Right atrium auricular region (tissue), 2 donors: ENCODE measurements around the gene ZNF622. TPM values are rescaled to one million over a fixed set of nuclear protein-coding genes. Genes with fewer than 3 reads are reported as not detected.

Experiments used
- DNase-seq: peaks from one replicate; pipeline ENCODE4 v3.0.0-alpha.2; 2019; ENCODE audit warnings: low spot score
- H3K27ac ChIP-seq, 2 donors: fragments of 200-600 bp; sonication (generic); 1 replicate in 1 of 2; 2 replicates in 1 of 2; pipeline ENCODE4 v1.5.1; 2016 to 2019
- H3K27me3 ChIP-seq, 2 donors: fragments of 200-600 bp; sonication (generic); one replicate each; pipeline versions ENCODE4 v1.5.1 to v1.6.0; 2017 to 2019
- H3K36me3 ChIP-seq: fragments of 200-600 bp; sonication (generic); one replicate; pipeline ENCODE4 v1.5.1; 2016
- H3K4me1 ChIP-seq, 2 donors: fragments of 200-600 bp; sonication (generic); one replicate each; pipeline versions ENCODE4 v1.5.1 to v1.6.0; 2017 to 2019
- H3K4me3 ChIP-seq, 2 donors: fragments of 200-600 bp; sonication (generic); 1 replicate in 1 of 2; 2 replicates in 1 of 2; pipeline ENCODE4 v1.5.1; 2017 to 2019; ENCODE audit warnings: mild to moderate bottlenecking in 1 of 2, moderate library complexity in 1 of 2
- H3K9me3 ChIP-seq, 2 donors: fragments of 200-600 bp; sonication (generic); one replicate each; pipeline ENCODE4 v1.5.1; 2019
- CTCF ChIP-seq, 2 donors: fragments of 200-600 bp; sonication (generic); IDR thresholded peaks; one replicate each; pipeline ENCODE4 v1.5.1; 2019; ENCODE audit warnings: antibody characterized with exemption in 2 of 2
- total RNA-seq, 2 donors: library from RNA; depleted of rRNA; stranded (reverse); fragments of >200 nt; gene quantifications; one replicate each; pipeline ENCODE4 v1.1.0, GENCODE V29; 2016

ZNF622 gene
- total RNA-seq, 2 donors from 2014 or later, result 36.7 to 54.9 TPM

- H3K36me3 ChIP-seq, result no peaks in the 10 kb centered on the region
- no peak for DNase-seq
- H3K4me3 ChIP-seq, result no peak overlapping the region
- peaks cover 0 to 31% of the 10 kb centered on the region in 2 donors for H3K4me1 ChIP-seq
- H3K27me3 ChIP-seq, result no peaks in the 10 kb centered on the region
- no peaks in the 10 kb centered on the region for H3K9me3 ChIP-seq
- H3K27ac ChIP-seq, result no peak overlapping the region
- TF ChIP-seq CTCF (IDR thresholded peaks at IDR 0.05), result no peak
Observed at GRCh38 chr5:16486711-16487111, 21.1 kb upstream of the ZNF622 start.

DNA sequence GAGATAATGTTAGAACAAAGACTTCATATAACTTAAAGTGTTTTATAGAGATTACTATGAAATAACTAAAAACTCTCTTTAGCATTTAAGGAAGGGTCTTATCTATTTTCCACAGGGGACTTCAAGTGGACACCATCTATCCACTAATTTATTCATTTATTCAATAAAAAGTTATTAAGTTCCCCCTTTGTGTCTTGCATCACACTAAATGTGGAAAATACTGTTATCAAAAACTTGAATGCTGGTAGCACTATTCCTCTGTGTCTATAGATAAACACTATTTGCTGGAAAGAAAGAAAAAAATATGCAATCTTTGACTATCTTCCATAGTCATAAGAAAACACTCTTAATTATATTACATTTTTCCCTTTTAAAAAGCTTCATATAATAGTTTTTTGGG, 20.1 kb upstream of the ZNF622 start:
- Histone ChIP-seq H3K4me3 (no peak overlapping the region), H3K27ac (no peak overlapping the region), H3K27me3 (no peaks in the 10 kb centered on the region), H3K9me3 (no peaks in the 10 kb centered on the region), H3K36me3 (no peaks in the 10 kb centered on the region), H3K4me1 (peaks cover 0 to 26% of the 10 kb centered on the region in 2 donors)
- DNase-seq, result no peak
- TF ChIP-seq CTCF (IDR thresholded peaks at IDR 0.05), result no peak

DNA sequence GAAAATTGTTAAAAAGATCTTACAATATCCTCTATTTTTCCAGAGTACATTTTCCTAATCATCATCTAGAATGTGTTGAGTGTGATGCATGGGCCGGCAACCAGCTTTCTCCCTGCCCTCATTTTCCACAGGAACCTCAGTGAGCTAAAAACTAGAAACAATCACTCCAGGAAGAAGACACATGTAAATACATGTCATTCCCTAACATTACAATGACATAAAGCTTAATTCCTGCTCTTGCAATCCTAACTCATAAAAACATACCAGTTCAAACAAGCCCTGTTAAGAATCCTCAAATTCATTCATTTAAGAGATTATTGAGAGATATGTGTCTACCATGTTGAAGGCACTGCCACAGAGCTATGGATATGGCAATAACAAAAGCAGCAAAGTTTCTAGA, 18.5 kb upstream of the ZNF622 start:
- no peaks in the 10 kb centered on the region for H3K36me3 ChIP-seq
- no peaks in the 10 kb centered on the region for H3K9me3 ChIP-seq
- H3K27ac ChIP-seq, result no peak overlapping the region
- peaks cover 0 to 14% of the 10 kb centered on the region in 2 donors for H3K4me1 ChIP-seq
- DNase-seq, result no peak
- no peak for TF ChIP-seq CTCF (IDR thresholded peaks at IDR 0.05)
- no peaks in the 10 kb centered on the region for H3K27me3 ChIP-seq
- H3K4me3 ChIP-seq, result no peak overlapping the region

- Histone ChIP-seq H3K27ac (no peak overlapping the region), H3K4me3 (no peak overlapping the region), H3K27me3 (no peaks in the 10 kb centered on the region), H3K36me3 (no peaks in the 10 kb centered on the region), H3K4me1 (peaks cover 0 to 14% of the 10 kb centered on the region in 2 donors), H3K9me3 (no peaks in the 10 kb centered on the region)
- TF ChIP-seq CTCF (IDR thresholded peaks at IDR 0.05), result no peak
- no peak for DNase-seq
Observed at GRCh38 chr5:16483361-16483760, 17.8 kb upstream of the ZNF622 start.

GRCh38 chr5:16482891-16483290, 17.3 kb upstream of the ZNF622 start:
- Histone ChIP-seq H3K27ac (no peak overlapping the region), H3K36me3 (no peaks in the 10 kb centered on the region), H3K4me3 (no peak overlapping the region), H3K4me1 (peaks cover 0 to 14% of the 10 kb centered on the region in 2 donors), H3K27me3 (no peaks in the 10 kb centered on the region), H3K9me3 (no peaks in the 10 kb centered on the region)
- DNase-seq, result no peak
- no peak for TF ChIP-seq CTCF (IDR thresholded peaks at IDR 0.05)

DNA sequence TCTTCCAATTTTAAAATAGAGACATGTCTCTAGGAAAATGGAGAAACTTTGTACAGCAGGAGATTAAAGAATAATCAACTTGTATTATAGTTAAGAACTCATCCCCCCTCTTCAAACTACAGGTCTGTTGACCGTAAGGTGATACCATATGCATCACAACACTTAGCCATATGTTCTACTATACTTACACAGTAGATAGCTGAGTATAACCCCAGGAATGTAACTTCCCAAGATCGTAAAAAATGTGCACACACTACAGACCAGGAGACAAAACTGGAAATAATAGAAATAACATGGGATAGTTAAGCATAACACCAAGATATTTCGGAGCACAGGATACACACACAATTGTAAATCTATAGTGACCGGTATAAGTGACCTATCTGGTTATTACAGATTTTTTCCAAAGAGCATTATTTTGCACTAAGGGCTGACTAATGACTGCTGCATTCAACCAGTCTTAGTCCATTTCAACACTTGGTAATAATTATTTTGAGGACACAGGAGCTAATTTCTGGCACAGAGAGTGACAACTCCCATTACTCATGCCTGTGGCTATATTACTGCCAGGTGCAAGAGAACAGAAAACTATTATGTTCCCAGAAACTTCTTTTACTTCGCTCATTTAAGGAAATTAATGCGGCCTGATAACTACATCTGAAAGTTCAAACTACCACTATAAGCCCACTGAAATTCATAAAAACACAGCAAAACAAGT, 15.4 kb upstream of the ZNF622 start:
- Histone ChIP-seq H3K36me3 (peaks cover 6% of the 10 kb centered on the region), H3K9me3 (no peaks in the 10 kb centered on the region), H3K27me3 (no peaks in the 10 kb centered on the region), H3K4me1 (peaks cover 0 to 14% of the 10 kb centered on the region in 2 donors), H3K27ac (no peak overlapping the region), H3K4me3 (no peak overlapping the region)
- no peak for DNase-seq
- no peak for TF ChIP-seq CTCF (IDR thresholded peaks at IDR 0.05)
